GM19240 (cell line): ENCODE results near the gene SLC12A4.
"Not testable (repeated sequence)": the region's sequence is repeated elsewhere in the genome, so short reads cannot be mapped to it uniquely, and the experiment has no call there.

Source experiments
- DNase-seq: peaks from one replicate; pipeline ENCODE4 v3.0.0; 2011; ENCODE audit warnings: low spot score; ENCODE audit not compliant: insufficient read length

SLC12A4 gene

DNA sequence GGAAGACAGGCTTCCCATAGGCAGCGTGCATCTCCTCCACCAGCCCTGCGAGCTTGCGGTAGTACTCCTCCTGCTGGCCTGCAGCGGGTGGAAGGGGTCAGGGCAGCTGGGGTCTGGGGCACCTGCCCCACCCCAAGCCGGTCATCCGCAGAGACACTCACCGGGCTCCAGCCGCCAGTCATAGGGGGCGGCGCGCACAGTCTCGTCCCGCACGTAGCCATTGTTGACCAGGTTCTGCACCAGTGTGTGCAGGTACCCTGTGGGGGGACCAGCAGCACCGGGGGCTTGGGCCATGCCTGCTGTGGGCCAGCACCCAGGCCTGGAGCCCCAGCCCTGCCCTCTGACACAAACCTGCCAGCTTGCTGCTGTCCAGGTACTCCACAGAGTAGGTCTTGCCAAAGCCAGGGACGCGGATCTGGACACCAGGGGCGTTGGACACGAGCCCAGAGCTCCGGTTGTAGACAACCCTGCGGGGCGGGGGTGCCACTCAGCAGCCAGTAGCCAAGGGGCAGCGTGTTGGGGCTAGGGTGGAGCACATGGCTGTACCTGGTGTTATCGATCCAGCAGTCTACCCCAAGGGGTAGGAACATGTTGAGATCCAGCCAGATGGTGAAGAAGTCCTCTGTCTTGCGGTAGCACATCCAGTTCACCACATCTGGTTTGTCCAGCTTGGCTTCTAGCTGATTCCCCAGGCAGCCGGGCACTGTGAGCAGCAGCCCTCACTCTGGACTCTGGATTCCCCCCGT lies 25.8 kb downstream of the SLC12A4 start:
- no peak for DNase-seq

DNA sequence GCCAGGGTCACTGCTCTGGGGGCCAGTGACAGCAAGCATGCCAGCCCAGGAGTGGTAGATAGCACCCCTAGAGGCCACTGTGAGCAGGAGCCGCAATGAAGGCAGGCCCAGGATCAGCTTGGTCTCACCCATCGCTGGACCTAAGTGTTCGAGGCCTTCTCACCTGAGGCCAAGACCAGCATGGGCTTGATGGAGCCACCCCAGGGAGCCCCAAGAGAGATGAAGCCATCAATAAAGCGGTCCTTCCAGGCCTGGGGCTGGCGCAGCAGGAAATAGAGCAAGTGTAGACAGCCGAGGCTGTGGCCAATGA lies 26.3 kb downstream of the SLC12A4 start:
- peak; percentile 64 for DNase-seq

DNA sequence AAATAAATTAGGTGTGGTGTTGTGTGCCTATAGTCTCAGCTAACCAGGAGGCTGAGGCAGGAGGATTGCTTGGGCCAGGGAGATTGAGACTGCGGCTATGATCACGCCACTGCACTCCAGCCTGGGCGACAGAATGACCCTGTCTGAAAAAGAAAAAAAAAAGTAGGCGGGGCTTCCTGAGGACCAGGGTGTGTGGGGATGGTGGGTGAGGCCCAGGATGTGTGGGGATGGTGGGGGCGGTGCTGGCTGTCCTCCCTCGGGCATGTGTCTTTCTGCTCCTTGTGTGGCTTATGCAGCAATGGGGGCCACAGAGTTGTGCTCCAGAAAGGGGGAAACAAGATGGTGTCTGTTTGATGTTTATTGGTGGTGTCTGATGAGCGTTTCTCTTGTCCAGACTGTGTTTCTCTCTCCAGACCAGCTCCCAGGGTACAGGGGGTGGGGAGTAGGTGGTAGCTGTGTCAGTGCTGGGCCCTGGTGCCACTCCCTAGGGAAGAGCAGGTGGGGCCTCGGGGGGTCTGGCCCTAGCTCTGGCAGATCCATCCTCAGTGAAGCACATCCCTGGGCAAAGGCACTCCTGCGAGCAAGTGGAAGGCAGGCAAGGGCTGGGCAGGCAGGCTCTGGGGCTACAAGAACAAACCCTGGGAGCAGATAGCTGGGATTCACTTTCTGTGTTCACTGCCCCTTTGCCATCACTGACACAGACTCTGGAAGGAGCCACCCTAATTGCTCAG lies 26.8 kb downstream of the SLC12A4 start:
- no peak for DNase-seq

DNA sequence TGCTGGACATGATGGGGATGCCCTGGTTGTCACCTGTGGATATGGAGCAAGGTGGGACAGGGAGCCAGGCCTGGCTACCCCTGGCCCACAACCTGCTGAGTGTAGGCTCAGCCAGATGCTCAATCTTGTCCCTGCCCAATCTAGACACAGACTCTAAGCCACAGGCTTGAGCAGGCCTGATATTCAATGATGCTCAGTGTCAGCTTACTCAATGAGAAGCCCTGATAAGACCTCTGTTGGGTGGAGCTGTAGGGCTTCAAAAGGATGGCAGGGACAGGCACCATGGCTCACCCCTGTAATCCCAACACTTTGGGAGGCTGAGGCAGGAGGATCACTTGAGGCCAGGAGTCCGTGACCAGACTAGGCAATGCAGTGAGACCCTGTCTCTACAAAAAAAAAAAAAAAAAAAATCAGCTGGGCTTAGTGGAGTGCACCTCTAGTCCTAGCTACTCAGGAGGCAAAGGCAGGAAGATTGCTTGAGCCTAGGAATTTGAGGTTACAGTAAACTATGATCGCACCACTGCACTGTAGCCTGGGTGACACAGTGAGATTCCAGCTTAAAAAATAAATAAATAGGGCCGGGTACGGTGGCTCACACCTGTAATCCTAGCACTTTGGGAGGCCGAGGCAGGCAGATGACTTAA lies 27.9 kb downstream of the SLC12A4 start:
- DNase-seq, result no peak

DNA sequence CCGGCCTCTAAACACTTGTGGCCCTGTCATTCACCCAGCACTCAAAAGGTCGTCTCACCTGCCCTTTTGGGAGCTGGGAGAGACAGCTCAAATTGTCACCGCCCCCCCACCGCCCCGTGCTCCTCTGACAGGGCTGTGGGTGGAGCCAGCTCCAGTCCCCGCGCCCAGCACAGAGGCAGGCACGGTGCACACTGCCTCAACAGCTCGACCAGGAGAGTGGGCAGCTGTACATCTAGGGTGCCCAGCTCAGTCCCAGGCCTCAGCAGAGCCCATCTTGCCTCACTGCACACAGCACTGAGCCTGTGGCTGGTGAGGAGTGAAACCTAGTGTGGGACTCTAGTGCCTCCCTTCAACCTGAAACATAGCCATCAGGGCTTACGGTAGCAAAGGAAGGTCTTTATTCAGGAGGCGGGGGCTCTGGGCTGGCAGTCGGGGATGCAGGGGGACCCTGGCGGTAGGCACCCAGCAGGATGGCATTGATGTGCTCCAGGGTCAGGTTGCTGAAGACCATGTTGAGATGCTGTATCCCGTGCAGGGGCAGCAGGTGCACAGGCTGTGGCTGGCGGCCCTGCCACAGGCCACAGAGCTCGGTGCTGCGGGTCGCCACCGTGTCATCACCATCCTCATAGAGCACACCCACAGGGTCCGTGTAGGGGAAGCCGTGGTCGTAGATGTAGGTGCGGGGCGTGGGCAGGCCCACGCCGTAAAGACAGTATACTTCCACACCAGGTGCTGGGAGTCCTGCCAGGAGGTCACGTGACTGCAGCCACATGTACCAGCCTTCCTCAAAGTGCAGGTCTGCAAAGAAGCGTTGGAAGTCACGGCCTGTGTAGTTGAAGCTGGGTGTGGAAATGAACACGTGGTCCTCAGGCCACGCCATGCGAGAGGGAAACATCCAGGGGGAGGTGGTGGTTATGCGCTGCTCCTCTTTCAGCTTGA lies 28.7 kb downstream of the SLC12A4 start:
- DNase-seq, result no peak

DNA sequence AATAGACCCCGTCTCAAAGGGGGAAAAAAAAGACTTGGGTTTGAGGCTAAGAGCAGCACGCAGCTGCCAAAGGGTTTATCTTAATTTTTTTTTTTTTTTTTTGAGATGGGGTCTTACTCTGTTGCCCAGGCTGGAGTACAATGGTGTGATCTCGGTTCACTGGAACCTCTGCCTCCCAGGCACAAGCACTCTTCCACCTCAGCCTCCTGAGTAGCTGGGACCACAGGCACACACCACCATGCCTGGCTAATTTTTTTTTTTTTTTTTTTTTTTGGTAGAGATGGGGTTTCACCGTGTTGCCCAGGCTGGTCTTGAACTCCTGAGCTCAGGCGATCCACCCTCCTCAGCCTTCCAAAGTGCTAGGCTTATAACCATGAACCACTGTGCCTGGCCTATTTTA lies 30.7 kb downstream of the SLC12A4 start:
- DNase-seq, result not testable (repeated sequence)

DNA sequence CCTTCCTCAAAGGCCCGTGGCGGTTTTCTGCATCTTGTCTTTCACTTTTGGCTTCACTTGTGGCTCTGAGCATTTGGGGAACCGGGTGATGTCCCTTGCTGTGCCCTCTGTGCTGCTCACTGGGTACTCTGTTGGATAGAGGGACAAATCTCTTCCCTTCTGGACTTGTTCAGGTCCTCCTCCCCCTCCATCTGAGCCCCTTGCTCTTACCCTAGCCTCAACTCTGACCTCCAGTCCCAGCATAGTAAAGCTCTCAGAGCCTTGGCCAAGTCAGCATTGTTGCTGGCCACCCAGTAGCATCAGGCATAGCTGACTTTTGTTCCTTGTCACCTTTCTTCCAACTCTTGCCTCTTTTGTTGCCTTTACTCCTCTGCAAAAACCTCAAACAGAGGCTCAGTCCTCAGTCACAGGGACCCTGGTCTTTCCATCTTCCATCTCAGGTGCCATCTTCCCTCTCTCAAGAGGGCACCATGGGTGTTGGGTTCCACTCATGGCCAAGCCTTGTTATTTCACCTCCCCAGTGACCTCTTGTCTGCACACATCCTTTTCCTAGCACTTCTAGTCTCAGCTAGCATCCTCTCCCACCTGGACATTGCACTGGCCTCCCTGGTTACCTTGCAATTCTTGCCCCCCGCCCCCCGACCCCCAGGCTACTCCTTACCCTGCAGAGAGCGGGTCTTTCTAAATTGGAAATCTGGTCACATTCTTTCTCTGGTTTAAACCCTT lies 31.4 kb downstream of the SLC12A4 start:
- DNase-seq, result peak; percentile 96

DNA sequence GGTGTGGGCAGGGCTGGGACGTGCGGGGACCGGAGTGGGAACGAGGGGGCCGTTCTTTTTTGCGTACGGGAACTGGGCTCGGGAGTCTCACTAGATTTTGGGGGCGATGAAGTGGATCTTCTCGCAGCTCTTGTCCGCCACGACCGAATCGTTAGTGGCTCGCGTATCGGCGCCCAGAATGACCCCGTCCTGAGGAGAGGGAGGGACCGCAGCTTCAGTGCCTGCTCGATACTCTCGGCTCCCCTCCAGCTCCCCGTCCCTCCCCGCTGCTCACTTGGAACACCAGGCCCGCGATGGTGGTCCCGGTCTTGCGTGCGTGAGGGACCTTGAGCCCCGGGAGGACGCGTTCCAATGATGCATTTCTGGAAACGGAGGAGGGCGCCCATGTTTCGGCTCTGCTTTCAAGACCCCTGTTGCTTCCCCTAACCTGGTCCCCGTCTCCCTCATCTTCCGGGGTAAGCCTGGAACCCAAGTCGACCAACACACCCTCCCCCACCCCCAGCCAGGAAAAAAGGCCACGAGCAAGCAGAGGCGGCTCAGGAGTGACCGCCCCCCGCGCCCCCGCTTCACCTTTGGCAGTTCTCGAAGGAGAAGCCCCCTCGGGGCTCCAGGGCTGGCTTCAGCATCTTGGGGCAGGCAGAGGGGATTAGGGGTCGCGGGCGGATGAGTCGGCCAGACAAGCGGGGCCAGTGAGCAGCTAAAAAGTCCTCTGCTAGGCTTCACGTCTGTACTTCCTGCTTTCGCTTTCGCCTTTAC lies 32.1 kb downstream of the SLC12A4 start, which contains the start of gene PSMB10:
Gene PSMB10, minus strand, starts transcription at position 727 of the 756 bp plus-strand sequence. Its CDS starts 101 bp downstream, at position 626.
- peak; percentile 22 for DNase-seq

DNA sequence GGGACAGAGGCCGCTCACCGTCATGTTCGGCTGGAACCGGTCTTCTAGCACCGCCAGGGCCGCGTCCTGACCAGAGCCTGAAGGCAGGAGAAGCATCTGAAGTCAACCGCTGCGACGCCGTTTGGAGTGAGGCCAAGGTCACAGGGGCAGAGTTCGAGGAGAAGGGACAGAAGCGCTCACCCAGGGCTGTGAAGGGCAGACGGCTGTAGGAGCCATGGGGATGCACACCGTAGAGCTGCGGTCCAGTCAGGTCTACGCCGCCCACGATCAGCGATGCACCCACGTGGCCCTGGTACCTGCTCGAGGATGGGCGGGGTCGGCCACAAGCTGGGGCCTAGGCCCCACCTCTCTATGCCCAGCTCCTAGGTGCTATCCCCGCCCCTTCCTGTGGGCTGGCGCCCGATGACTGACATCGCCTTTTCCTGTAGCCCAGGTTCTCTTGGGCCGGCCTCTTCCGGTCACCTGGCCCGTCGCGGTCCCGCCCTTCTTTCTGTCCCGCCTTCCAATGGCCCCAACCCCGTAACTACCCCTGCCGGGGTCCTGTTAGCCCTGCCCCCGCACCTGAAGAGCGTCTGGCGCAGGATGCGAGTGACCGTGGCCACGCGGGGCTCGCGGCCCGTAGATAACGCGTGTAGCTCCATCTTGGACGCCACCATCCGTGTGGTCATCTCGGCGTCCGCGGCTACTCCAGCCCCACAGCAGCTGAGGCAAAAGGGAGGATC lies 32.9 kb downstream of the SLC12A4 start:
- DNase-seq, result peak; percentile 100

DNA sequence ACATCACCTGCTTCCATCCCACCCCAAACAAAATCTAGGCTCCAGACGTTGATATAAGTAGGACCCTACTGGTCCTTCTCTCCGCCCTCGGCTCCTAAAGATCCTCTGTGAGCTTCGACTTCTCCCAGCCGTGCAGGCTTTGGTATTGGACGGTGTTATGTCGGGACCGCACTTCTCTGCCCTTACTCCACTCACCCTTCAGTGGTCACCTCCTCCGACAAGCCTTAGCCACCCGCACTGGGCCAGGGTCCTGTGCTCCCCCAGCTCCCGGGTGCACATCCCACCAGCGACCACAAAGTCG lies 33.4 kb downstream of the SLC12A4 start:
- no peak for DNase-seq

DNA sequence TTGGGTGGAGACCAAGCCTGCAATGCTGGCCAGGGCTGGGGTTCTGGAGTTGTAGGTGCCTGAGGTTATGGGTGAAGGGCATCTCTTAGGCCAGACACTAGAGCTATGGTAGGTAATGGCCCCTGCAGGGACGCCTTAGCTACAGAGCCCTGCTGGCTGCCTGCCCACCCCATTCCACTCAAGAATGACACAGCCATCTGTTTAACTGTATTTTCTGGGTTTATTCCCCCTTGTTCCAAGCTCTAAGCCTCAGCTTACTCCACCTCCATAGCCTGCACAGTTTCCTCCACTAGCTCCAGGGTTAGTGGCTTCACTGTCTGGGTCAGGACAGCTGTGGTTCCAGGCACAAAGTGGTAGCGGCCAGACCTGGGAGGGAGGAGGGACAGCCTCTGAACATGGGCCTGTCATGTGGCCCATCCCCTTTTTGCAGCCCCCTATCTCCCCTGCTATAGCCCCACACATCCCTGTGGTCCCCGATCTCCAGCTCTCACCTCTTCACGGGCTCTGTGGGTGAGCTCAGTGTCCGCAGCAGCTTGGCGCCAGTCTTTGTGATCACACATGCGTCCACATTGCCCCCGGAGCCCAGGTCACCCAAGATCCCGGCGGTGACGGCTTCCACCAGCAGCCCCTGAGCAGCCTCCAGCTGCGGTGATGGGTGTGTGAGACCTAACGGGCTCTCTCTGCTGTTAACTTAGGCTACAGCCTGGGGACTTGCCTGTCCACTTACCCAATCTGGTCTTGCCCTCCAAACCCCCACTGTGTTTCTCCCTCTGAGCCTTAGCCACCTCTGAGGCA lies 33.9 kb downstream of the SLC12A4 start:
- no peak for DNase-seq

DNA sequence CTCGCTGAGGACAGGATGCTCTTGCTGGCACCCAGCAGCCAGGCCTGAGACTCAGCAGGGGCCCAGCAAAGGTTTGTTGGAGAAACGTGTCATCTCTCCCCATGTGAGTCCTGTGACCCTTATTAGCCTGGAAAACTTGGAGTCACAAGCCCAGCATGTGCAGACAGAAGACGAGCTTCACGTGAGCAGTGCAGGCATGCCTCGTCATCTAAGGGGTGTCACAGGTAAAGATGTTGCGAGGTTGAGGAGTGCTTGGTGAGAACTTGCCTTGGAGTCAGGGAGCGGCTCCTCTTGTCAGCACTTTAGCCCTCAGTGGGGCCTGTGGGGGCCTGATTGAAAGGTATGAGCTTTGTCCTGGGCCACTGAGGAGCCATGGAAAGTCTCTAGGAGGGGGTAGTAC lies 34.6 kb downstream of the SLC12A4 start:
- DNase-seq, result no peak

DNA sequence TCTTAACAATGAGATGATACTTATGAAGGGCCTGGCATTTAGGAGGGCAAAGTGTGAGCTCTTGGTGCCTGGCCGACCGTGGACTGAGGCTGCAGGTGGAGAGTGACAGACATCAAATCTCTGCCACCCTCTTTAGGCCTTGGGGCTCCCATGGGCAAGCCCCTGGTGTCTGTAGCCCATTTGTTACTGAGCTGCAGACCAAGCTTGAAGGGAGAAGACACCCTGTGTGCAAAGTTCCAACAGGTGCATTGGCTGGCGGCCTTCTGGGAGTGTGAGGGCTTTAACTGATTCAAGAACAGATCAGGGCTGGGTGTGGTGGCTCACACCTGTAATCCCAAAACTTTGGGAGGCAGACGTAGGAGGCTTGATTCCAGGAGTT lies 36.0 kb downstream of the SLC12A4 start:
- no peak for DNase-seq

DNA sequence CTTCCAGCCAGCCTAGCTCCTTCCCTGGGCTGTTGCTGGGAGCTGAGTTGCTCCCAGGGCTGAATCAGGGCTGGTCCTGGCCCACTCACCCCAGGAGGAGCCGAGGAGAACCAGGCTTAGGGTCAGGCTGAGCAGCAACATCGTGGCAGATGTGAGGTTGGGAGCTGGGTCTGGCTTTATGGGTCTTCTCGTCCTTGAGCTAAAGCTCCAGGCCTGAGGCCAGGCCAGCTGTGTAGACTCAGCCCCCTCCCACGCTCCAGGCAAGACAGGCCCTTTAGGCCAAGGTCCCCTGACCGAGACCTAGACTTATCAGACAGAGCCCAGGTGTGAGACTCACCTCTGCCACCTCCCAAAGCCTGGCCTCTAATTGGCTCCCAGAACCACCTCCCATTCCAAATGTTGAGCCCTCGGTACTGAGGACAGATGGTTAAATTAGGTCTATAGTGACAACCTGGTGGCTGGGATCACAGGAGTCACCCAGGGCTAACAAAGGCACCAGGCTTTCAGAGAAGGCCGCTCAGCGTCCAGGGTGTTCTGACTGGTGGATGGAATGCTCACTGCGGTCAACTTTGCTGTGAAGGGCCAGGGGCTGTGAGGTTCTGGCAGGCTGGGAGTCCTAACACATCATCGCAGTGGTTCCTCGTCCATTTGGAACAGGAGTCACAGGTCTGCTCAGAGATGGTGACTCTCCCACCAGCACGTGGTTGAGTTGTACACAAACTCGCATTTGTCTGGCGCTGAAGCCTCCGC lies 36.5 kb downstream of the SLC12A4 start, which contains the start of gene CTRL:
Gene CTRL, minus strand, starts transcription at position 151 of the 750 bp plus-strand sequence. Its CDS starts 10 bp downstream, at position 141.
- DNase-seq, result no peak

DNA sequence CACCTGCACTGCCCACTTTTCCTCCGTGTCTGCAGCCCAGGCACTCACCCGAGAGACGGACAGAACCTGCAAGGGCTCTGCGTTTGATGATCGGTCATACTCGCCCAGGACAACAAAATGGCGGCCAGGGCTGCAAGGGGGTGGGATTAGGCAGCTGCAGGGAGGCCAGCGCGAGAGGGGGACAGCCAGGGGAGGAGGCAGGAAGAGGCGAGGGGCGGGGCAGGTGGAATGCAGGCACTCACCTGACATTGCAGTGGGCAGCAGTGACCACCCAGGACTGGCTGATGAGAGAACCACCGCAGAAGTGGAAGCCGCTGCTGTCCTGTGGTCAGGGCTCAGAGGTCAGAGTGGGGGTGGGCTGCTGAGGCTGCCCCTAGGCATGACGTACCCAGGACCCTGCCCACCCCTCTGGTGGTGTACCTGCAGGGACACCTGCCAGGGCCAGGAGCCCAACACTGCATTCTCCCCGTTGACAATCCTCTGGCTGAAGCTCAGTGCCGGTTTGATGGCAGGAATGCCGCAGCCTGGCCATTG lies 37.7 kb downstream of the SLC12A4 start:
- DNase-seq, result no peak

DNA sequence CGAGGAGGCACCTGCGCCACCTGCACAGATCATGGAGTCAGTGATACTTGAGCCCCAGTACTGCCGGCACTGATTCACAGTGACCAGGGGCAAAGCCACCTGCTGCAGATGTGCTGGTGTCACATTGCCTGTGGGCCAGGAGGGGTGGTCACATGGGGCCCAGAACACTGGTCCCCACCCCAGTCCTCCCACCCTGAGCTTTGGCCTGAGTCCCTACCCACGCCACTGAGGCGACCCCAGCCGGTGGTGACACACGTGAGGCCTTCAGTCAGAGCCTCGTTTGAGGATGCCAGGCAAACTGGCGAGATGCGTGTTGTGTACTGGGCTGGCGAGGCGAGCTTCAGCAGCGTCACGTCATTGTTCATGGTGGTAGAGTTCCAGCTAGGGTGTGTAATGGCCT lies 38.2 kb downstream of the SLC12A4 start:
- DNase-seq, result no peak

DNA sequence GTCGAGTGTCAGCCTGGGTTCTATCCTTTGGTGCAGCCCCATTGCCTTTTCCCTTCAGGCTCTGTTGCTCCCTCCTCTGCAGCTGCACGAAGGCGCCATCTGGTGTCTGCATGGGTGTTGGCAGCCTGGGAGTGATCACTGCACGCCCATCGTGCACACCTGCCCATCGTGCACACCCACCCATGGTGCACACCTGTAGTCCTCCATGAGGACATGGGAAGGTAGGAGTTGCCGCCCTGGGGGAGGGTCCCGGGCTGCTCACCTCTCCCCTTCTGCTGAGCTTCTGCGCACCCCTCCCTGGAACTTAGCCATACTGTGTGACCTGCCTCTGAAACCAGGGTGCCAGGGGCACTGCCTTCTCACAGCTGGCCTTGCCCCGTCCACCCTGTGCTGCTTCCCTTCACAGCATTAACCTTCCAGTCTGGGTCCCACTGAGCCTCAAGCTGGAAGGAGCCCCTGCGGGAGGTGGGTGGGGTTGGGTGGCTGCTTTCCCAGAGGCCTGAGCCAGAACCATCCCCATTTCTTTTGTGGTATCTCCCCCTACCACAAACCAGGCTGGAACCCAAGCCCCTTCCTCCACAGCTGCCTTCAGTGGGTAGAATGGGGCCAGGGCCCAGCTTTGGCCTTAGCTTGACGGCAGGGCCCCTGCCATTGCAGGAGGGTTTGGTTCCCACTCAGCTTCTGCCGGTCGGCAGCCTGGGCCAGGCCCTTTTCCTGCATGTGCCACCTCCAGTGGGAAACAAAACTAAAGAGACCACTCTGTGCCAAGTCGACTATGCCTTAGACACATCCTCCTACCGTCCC lies 39.7 kb downstream of the SLC12A4 start:
- DNase-seq, result peak; percentile 56
